ENCODE data around the gene SYT2.

The SYT2 gene

DNA sequence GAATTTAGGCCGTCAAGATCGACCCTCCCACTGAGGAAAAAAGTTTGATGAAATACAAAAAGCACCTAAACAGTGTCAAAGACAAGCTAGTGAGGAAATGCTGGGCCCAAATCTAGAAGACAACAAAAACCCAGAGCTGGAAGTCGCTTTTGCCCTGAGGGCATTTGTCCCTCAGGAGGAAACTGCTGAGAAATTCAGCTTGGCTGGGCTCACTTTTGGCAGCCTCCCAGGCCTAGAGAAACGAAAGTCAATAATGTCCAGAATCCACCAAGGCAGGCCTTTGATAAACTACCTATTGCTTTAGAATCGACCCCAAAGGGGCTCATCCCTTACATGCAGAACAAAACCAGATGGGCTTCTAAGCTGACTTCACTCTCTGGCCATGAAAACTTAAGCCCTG is 38.9 kb downstream of the SYT2 start:
- DNase-seq, result no peak

DNA sequence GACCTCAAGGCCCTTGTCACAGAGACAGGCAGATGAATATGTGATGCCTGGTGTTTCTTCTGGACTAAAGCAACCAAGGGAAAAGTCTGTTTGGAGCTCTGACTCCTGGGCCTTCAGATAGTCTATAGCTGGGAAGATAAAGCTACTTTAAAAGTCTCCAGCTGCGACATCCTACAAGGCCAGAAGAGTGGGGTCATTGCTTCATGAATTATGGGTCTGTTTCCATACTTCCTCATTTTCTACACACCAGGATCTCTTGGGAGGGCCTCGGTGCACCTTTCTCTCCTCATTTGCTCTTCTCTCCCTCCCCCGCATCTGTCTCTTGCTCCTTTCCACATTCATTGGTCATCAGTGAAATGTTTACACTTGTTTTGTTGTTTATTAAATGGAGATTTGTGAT is 44.8 kb downstream of the SYT2 start:
- DNase-seq, result no peak

DNA sequence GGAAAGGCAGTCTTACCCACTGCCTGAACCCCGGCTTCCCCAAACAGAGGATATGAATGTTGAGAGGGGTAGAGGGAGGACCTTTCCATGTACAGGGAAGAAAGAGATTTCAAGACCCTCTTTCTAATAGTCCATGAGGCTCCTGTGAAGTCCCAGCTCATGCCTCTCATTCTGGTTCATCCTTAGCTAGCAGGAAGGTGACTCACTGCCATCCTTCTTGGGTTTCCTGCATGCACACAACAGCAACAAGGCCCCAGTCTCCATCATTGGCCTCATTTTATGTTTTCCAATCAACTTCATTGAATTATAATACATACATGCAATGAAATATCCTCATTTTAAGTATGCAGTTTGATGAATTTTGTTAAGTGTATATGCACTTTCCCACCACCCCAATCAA is 46.2 kb downstream of the SYT2 start:
- no peak for DNase-seq

GRCh38 chr1:202663131-202663530 is 47.1 kb downstream of the SYT2 start:
- no peak for DNase-seq

GRCh38 chr1:202662081-202662480 is 48.2 kb downstream of the SYT2 start:
- DNase-seq, result no peak

DNA sequence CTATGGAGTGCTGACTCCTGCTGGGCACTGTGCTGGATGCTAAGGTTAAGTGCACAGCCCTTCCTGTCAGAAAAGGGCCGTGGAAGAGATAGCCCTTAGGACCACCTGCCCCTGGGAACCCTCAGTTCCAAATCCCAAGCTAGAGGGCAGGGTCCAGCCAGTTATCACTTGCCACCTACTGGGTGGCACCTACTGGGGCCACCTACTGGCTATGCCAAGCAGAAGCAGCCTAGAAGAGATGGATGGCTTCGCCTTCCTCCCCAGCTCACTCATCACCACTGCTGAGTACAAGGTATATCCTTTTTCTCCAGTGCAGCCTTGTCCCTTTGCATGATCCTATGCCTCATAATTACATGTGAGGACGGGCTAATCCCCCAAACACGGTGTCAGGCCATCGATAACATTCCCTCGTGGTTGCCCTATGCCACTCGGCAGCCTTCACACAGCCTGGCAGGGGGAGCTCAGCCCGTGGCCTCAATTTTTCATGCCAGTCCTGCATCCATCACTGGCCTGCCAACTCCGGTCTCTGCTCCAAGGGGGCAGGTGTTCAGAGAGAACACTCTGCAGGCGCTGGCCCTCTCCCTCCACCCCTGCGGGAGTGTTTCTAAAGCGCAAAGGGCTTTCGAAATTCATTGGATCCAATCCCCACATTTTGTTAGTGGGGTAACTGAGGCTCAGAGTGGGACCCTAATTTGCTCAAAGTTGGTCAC is 49.0 kb downstream of the SYT2 start:
- DNase-seq, result no peak

DNA sequence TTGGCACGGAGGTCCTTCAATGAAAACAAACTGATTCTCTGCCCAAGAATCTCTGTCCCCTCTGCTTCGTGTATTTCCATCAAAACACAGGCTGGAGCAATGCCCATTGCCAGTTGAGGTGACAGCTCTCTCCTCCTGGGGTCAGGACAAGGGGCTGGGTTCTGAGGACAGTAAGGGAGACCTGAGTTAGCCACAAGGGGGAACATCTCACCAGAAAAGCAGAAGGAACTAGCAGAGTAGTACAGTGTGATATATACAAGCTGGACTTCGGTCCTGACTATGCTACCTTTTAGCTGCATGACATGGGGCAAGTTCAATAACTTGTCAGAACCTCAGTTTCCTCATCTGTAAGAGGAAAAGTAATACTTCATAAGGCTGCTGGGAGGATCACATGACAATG is 50.3 kb downstream of the SYT2 start:
- DNase-seq, result no peak

DNA sequence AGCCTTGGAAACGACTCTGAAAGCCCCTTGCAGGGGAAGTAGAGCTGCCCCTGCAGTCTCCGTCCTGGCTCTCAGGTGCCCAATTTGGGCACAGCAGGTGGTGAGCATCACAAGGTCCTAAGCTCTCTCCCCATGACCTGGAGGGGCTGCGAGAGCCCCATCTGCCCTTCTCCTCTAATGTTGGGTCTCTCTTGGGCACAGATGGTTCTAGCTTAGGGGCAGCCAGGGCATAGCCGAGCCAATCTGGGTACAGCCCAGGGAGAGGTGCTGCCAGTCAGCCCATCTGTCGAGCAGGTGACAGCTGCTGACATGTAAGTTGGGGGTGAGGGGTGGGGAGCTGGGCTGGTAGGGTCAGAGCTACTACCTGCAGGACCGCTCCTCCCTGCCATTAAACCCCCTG is 50.7 kb downstream of the SYT2 start:
- no peak for DNase-seq

DNA sequence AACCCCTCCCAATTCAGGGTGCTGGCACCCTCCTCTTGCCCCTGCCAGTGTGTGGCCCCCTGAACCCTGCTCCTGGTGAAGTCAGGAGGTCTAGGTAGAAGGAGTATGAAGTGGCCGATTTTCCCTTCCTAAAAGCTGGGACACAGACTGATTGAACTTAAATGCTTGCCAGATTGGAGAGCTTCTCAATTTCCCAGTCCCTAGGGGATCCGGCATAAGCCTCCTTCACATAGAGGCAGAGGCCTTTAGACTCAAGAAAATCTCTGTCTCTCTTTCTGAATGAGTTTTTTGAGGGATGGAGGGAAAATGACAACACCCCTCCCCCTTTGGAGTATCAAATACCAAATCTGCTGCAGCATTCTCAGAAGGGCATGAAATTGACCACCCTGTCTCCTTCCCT is 51.5 kb downstream of the SYT2 start:
- DNase-seq, result no peak

GRCh38 chr1:202658251-202658759 is 51.9 kb downstream of the SYT2 start:
- DNase-seq, result no peak

DNA sequence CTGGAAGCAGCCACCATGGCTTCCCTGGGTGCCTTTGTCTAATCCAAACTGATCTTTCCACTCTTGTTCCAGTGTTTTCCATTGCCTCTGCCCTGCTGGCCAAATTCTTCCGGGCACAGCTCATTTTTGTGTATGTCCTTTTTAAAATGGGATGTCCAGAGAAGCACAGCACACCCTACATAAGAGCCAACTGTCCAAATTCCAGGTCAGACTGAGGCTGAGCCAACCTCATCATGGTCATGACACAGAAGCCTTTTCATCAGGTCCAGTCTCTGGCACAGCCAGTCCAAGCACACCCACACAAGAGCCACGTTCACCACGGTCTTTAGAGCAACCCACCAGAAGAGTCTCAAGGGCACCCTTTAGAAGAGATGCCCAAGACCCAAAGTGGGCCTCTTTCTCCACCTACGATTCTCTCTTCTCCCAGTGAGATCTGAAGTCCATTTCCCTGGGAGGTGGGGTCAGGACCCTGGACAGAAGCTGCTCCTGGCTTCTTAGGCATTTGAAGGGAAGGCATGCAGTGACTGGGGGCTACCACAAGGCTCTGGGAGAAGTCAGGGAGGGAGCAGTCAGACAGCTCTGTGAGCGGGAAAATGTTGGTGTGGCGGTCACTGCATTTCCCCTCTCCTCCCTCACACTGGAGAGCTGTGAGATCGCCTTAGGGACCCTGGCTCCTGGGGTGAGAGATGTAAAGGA is 53.2 kb downstream of the SYT2 start:
- DNase-seq, result no peak

- no peak for DNase-seq
These were observed 54.2 kb downstream of the SYT2 start for GRCh38 chr1:202656057-202656456.

DNA sequence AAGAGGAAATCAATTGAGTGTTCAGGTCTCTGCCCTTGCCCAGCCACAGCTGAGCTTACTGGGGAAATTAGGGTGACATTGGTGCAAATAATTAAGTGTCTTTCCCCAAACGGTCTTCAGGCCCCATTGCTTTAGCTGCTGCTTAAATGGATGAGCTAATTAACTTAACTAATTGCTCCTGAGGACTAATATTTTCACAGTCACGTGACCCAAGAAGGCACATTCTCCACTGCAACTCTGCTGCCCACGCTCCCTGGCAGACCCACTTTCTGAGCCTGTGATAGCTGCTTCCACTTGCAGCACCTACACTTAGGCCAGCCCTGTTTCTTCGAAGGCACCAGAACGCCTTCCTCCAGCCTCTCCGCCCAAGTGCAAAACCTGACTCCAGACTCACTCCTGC is 56.2 kb downstream of the SYT2 start:
- no peak for DNase-seq

DNA sequence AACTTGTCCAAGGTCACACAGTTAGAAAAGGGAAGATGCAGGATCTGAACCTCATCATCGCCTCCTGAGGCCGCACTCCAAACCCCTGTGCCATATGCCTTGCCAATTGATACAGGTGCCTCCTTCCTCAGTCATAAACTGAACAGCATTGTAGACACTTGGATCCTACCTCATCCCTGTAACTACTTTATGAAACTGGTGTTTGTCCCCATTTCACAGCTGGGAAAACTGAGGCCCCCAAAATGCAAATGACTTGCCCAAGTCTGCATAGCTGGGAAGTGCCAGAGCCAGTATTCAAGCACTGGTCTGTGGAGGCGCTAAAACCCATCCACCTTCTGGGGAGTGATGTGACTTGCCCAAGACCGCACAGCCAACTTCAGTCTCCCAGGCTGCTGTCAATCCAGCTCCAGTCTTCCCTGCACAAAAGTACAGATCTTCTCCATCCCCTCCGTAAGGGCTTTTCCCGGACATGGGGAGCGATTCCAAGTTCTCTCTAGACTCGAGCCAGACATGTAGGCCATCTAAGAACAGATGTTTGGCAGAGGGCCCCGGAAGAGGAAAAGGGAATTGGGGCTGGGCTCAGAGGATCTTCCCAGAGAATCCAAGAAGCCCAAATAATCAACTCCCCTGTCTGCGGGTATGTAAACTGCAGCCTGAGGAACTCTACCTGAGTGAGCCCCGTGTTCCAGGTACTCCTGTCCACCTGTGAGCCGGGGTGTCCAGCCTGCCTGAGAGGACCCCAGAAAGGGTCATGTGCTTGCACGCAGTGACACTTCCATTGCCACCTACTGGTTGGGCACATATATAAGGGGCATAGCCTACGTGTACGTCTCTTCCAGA is 60.5 kb downstream of the SYT2 start:
- DNase-seq, result no peak

GRCh38 chr1:202648605-202649226 is 61.5 kb downstream of the SYT2 start:
- DNase-seq, result no peak

GRCh38 chr1:202645097-202645476 is 65.2 kb downstream of the SYT2 start:
- no peak for DNase-seq

- DNase-seq, result no peak
These were observed 65.8 kb downstream of the SYT2 start for GRCh38 chr1:202644219-202645096.

DNA sequence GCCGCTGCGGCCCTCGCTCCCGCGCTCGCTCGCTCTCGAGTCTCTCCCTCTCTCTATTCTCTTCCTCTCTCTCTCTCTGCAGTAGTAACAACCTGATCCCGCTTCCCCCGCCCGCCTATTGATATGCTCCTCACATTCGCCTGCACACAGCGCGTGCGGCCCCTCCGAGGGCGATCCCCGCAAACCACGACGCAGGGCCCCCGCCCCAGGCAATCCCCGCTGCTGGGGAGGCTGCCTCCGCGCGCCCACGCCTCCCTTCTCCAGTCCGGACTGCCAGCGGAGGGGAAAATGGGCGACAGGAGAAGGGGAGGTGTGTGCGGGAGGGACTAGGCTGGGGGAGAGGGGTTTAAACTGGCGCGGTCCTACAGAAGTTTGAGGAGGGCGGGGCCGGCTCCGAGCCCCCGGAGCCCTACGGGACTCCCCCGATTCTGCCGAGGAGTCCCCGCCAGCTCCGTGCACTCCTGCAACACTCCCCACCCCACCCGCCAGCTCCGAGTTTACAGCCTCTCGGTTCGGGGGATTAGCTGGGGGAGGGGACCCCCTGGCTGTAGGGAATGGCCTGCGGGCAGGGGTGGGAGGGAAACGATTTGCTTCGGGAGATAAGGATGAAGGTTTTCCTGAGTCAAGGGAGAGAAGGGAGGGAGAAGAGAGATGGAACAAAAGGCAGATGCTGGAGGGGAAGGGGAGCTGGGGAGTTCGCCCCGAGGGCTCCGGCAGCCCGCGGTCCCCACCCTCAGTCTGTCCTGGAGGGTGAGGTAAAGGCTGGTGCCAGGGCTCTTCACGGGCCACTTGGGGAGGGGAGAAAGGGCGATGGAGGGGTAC is 66.6 kb downstream of the SYT2 start:
- DNase-seq, result no peak

DNA sequence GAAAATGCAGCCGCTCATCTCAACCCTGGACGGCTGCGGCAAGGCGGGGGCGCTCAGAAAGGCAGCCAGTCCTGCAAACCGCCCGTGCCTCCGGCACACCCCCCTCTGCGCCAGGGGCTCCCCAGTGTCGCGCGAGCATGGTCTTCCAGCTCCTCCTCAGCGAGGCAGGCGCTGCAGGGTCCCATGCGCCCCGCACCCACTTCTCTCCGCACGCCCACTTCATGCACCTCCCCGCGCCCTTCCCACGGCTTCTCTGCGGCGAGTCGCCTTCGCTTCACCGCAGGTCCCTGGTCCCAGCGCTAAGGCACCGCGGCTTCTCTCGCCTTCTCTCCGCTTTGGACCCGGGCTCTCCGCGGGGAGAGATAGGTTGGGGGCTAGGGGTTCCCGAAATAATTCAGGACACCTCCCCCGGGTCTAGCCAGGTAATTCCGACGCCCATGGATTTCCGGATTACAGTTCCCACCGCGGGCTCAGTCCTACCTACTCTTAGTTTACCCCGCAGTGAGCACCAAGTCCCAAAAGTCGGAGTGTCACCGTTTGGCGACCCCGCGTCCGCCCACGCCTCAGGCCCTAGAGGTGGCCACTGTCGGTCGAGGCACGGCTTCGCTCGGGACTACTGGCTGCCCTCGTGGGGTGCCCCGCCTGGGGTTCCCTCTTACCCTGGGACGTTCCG is 67.5 kb downstream of the SYT2 start:
- DNase-seq, result no peak

DNA sequence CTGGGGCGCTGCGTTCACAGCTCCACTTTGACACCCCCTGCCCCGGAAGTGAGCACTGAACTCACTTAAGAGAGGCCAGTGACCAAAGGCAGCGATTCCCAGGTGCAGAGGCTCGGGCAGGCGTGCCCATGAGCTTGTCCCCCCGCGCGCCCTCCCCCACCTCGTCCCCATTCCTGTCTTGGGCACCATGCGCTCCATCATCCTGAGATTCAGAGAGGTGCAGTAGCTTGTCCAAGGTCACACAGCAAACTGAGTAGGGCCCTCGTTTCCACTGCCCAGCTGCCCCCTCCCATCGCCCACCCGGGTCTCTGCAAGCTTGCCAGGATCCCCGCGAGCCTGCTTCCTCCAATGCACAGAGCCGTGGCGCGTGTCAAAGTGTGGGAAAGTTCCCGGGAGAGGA is 68.0 kb downstream of the SYT2 start:
- no peak for DNase-seq

GRCh38 chr1:202639500-202639899 is 70.8 kb downstream of the SYT2 start:
- DNase-seq, result no peak
